Stimulated activated CD8-positive, alpha-beta memory T cell treated with anti-CD3 and anti-CD28 coated beads, Interleukin-12 subunit alpha, Interleukin-12 subunit beta, amount 100 ng/mL, for 4 hours (primary cell): ENCODE results near the gene COX19.

Source experiments
- DNase-seq: peaks from one replicate; pipeline ENCODE4 v3.0.0-alpha.2; 2020; ENCODE audit warnings: low read depth

Gene COX19

GRCh38 chr7:978049-978346, 2.6 kb upstream of the COX19 start:
- no peak for DNase-seq

GRCh38 chr7:977326-978048, 2.1 kb upstream of the COX19 start:
- DNase-seq: no peak

GRCh38 chr7:976901-977325, 1.6 kb upstream of the COX19 start:
- no peak for DNase-seq

- no peak for DNase-seq
Observed at GRCh38 chr7:975702-976473, 539 bp upstream of the COX19 start.

GRCh38 chr7:974172-974571, 1.2 kb downstream of the COX19 start:
- DNase-seq: no peak

GRCh38 chr7:973312-973711, 2.0 kb downstream of the COX19 start:
- DNase-seq: no peak

- DNase-seq: no peak
Observed at GRCh38 chr7:972676-973309, 2.6 kb downstream of the COX19 start.

- DNase-seq: no peak
Observed at GRCh38 chr7:972110-972509, 3.2 kb downstream of the COX19 start.

- no peak for DNase-seq
Observed at GRCh38 chr7:970744-971143, 4.6 kb downstream of the COX19 start.

GRCh38 chr7:969403-969802, 5.9 kb downstream of the COX19 start:
- no peak for DNase-seq

GRCh38 chr7:968205-969105, 6.9 kb downstream of the COX19 start:
- DNase-seq: no peak

GRCh38 chr7:967361-968082, 7.8 kb downstream of the COX19 start:
- no peak for DNase-seq

GRCh38 chr7:966291-967069, 8.9 kb downstream of the COX19 start:
- DNase-seq: no peak

- no peak for DNase-seq
Observed at GRCh38 chr7:964401-965231, 10.7 kb downstream of the COX19 start.

GRCh38 chr7:963236-964078, 11.9 kb downstream of the COX19 start:
- DNase-seq: no peak

GRCh38 chr7:962401-963081, 12.8 kb downstream of the COX19 start:
- no peak for DNase-seq

GRCh38 chr7:961546-962400, 13.6 kb downstream of the COX19 start:
- DNase-seq: no peak
